VCaP (cell line): ENCODE measurements around the gene GNAT1.

Experiments
- H3K27ac ChIP-seq: fragments of 450-650 bp; 2 replicates; pipeline ENCODE4 v1.5.1; 2017
- CTCF ChIP-seq: fragments of 450-650 bp; conservative IDR thresholded peaks from 2 replicates; pipeline ENCODE4 v1.5.1; 2017; ENCODE audit warnings: mild to moderate bottlenecking, moderate library complexity

The GNAT1 gene

GRCh38 chr3:50156549-50157493, 34.6 kb upstream of the GNAT1 start:
- H3K27ac ChIP-seq = no peak overlapping the region
- TF ChIP-seq CTCF = no peak

GRCh38 chr3:50157827-50158529, 33.4 kb upstream of the GNAT1 start:
- no peak overlapping the region for H3K27ac ChIP-seq

GRCh38 chr3:50158530-50159146, 32.8 kb upstream of the GNAT1 start:
- no peak overlapping the region for H3K27ac ChIP-seq
- no peak for TF ChIP-seq CTCF

More at GRCh38 chr3:50157827-50158529, 33.4 kb upstream of the GNAT1 start:
- TF ChIP-seq CTCF = no peak

GRCh38 chr3:50160561-50160983, 30.8 kb upstream of the GNAT1 start:
- TF ChIP-seq CTCF = no peak
- H3K27ac ChIP-seq = no peak overlapping the region

- no peak overlapping the region for H3K27ac ChIP-seq
- TF ChIP-seq CTCF = no peak
These were observed 30.1 kb upstream of the GNAT1 start for GRCh38 chr3:50161320-50161719.

GRCh38 chr3:50162034-50162883, 29.2 kb upstream of the GNAT1 start:
- H3K27ac ChIP-seq = peak overlapping the region; percentile 75; the same call in 1 of the 2 replicates
- no peak for TF ChIP-seq CTCF
